22Rv1 (cell line): ENCODE measurements around the gene KDM4B.

Experiments used
- CTCF ChIP-seq: fragments of 450-650 bp; IDR thresholded peaks from 2 replicates; pipeline ENCODE4 v1.5.1; 2017; ENCODE audit warnings: mild to moderate bottlenecking
- ZFX ChIP-seq: fragments of 450-650 bp; IDR thresholded peaks from 2 replicates; pipeline ENCODE4 v1.6.1; 2017; ENCODE audit warnings: antibody characterized with exemption, borderline replicate concordance

GRCh38 chr19:5106191-5106726 is 137.3 kb downstream of the KDM4B start:
- TF ChIP-seq CTCF (no peak), ZFX (no peak)
